SK-N-SH (cell line): ENCODE data around the gene TUBGCP6. TPM values are rescaled to one million over a fixed set of nuclear protein-coding genes. Genes with fewer than 3 reads are reported as not detected.

Experiments used
- CTCF ChIA-PET: fragments of 300-600, 350-600 bp; formaldehyde crosslinking; extraction: SDS; loops from one replicate; lab custom pipeline; 2021; lab: Yijun Ruan, JAX
- POLR2A ChIA-PET: fragments of 350-600 bp; sonication (Branson Sonifier 250); formaldehyde crosslinking; extraction: SDS; loops from one replicate; lab custom pipeline; 2020; ENCODE audit warnings: antibody characterized with exemption, inconsistent platforms; lab: Yijun Ruan, JAX
- DNase-seq: peaks from one replicate; pipeline ENCODE4 v3.0.0; 2012
- H2AFZ ChIP-seq: fragments of 200-600 bp; sonication (generic); 2 replicates; pipeline ENCODE4 v1.8.1; 2016; ENCODE audit warnings: antibody characterized with exemption, mild to moderate bottlenecking, low read depth
- H3F3A ChIP-seq: fragments of 200-600 bp; sonication (generic); replicated peaks from 2 replicates; pipeline ENCODE3; 2016; ENCODE audit warnings: antibody characterized with exemption, mild to moderate bottlenecking; ENCODE audit not compliant: insufficient read depth
- H3K27ac ChIP-seq, 2 experiments: fragments of 200-500 bp in 1 of 2; fragments of 200-600 bp in 1 of 2; sonication (Bioruptor generic) in 1 of 2; sonication (generic), shearing (Covaris generic) in 1 of 2; 2 replicates each; pipeline versions ENCODE4 v1.5.1 to v1.6.1; 2014 to 2016; ENCODE audit warnings: low read depth in 2 of 2, inconsistent platforms in 1 of 2, low read length in 1 of 2, mild to moderate bottlenecking in 1 of 2, mixed read lengths in 1 of 2
- H3K27me3 ChIP-seq: fragments of 200-600 bp; sonication (generic), shearing (Covaris generic); 2 replicates; pipeline ENCODE4 v1.6.1; 2016; ENCODE audit warnings: mixed run types; ENCODE audit not compliant: insufficient read depth
- H3K36me3 ChIP-seq, 2 experiments: fragments of 200-500 bp in 1 of 2; fragments of 200-600 bp in 1 of 2; sonication (Bioruptor generic) in 1 of 2; sonication (generic) in 1 of 2; replicated peaks in 1 of 2; 2 replicates each; pipeline versions ENCODE3 to v1.5.1; 2014 to 2016; ENCODE audit warnings: low read length in 1 of 2, mild to moderate bottlenecking in 1 of 2; ENCODE audit not compliant: insufficient read depth in 2 of 2, control insufficient read depth in 1 of 2
- H3K4me1 ChIP-seq, 2 experiments: fragments of 200-500 bp in 1 of 2; fragments of 200-600 bp in 1 of 2; sonication (Bioruptor generic) in 1 of 2; sonication (generic), shearing (Covaris generic) in 1 of 2; 2 replicates each; pipeline versions ENCODE4 v1.5.1 to v1.6.1; 2014 to 2016; ENCODE audit warnings: low read depth in 1 of 2, low read length in 1 of 2, mixed run types in 1 of 2; ENCODE audit not compliant: insufficient read depth in 2 of 2, control insufficient read depth in 1 of 2
- H3K4me2 ChIP-seq: fragments of 200-600 bp; sonication (generic), shearing (Covaris generic); 2 replicates; pipeline ENCODE4 v1.6.1; 2017; ENCODE audit warnings: mixed run types
- H3K4me3 ChIP-seq, 2 experiments: fragments of 200-500 bp in 1 of 2; fragments of 200-600 bp in 1 of 2; sonication (Bioruptor generic) in 1 of 2; sonication (generic), shearing (Covaris generic) in 1 of 2; 2 replicates each; pipeline versions ENCODE4 v1.5.1 to v1.8.1; 2014 to 2016; ENCODE audit warnings: low read depth in 2 of 2, inconsistent platforms in 1 of 2, low read length in 1 of 2, mild to moderate bottlenecking in 1 of 2, mixed read lengths in 1 of 2, moderate library complexity in 1 of 2
- H3K79me2 ChIP-seq: fragments of 200-600 bp; sonication (generic); 2 replicates; pipeline ENCODE4 v1.8.1; 2017; ENCODE audit warnings: mild to moderate bottlenecking; ENCODE audit not compliant: insufficient read depth
- H3K9ac ChIP-seq: fragments of 200-600 bp; sonication (generic); 2 replicates; pipeline ENCODE4 v1.6.1; 2017; ENCODE audit warnings: mixed run types
- H3K9me2 ChIP-seq: fragments of 200-600 bp; sonication (generic); 2 replicates; pipeline ENCODE4 v1.6.1; 2017; ENCODE audit warnings: mixed run types
- H3K9me3 ChIP-seq: fragments of 200-600 bp; sonication (generic); 2 replicates; pipeline ENCODE4 v1.6.1; 2017; ENCODE audit warnings: mixed run types, mild to moderate bottlenecking, moderate library complexity
- H4K20me1 ChIP-seq: fragments of 200-600 bp; sonication (generic); 2 replicates; pipeline ENCODE4 v1.6.1; 2017; ENCODE audit warnings: mild to moderate bottlenecking, mixed run types; ENCODE audit not compliant: insufficient read depth
- CTCF ChIP-seq: fragments of 200-600 bp; sonication (generic); IDR thresholded peaks from 2 replicates; pipeline ENCODE4 v1.6.1; 2017; ENCODE audit warnings: antibody characterized with exemption, mild to moderate bottlenecking, moderate library complexity
- EP300 ChIP-seq, 2 experiments: IDR thresholded peaks; 2 replicates each; pipeline versions ENCODE4 v1.4.0 to v1.6.1; 2012; ENCODE audit warnings: borderline replicate concordance in 1 of 2, low read depth in 1 of 2, low read length in 1 of 2
- FOXJ3 ChIP-seq: sonication (generic); formaldehyde crosslinking; IDR thresholded peaks from 2 replicates; pipeline ENCODE4 v1.5.1; 2020; ENCODE audit warnings: mild to moderate bottlenecking, missing genetic modification reagents
- FOXM1 ChIP-seq: IDR thresholded peaks from 2 replicates; pipeline ENCODE4 v1.4.0; 2012; ENCODE audit warnings: low read depth, mild to moderate bottlenecking
- GABPA ChIP-seq: IDR thresholded peaks from 2 replicates; pipeline ENCODE4 v1.4.0; 2012; ENCODE audit warnings: low read depth, mild to moderate bottlenecking
- MXI1 ChIP-seq: IDR thresholded peaks from 2 replicates; pipeline ENCODE4 v1.6.1; 2012; ENCODE audit warnings: mild to moderate bottlenecking, low read depth, low read length, improper control_type of control experiment
- NFIC ChIP-seq: IDR thresholded peaks from 2 replicates; pipeline ENCODE4 v1.4.0; 2012; ENCODE audit warnings: borderline replicate concordance
- NRF1 ChIP-seq: IDR thresholded peaks from 2 replicates; pipeline ENCODE4 v1.6.1; 2012; ENCODE audit warnings: low read depth, mild to moderate bottlenecking, low read length
- POLR2AphosphoS5 ChIP-seq: IDR thresholded peaks from 2 replicates; pipeline ENCODE4 v1.6.1; 2012; ENCODE audit warnings: low read depth, low read length
- RAD21 ChIP-seq: IDR thresholded peaks from 2 replicates; pipeline ENCODE4 v1.6.1; 2012; ENCODE audit warnings: mild to moderate bottlenecking, low read length
- RFX5 ChIP-seq: IDR thresholded peaks from 2 replicates; pipeline ENCODE4 v1.6.1; 2012; ENCODE audit warnings: mild to moderate bottlenecking, improper control_type of control experiment, low read length
- RXRA ChIP-seq: IDR thresholded peaks from 2 replicates; pipeline ENCODE4 v1.4.0; 2012; ENCODE audit warnings: low read depth, mild to moderate bottlenecking, borderline replicate concordance
- USF2 ChIP-seq: fragments of 150-350 bp; IDR thresholded peaks from 2 replicates; pipeline ENCODE4 v1.6.1; 2017; ENCODE audit warnings: antibody characterized with exemption, low read length, low read depth, borderline replicate concordance
- ZBTB33 ChIP-seq: IDR thresholded peaks from 2 replicates; pipeline ENCODE4 v1.4.0; 2012; ENCODE audit warnings: low read depth, borderline replicate concordance
- WGBS: methylation state at CpG from one replicate; pipeline ENCODE4 v1.1.6; 2017; ENCODE audit warnings: low lambda C conversion rate; 5-methylcytosine and 5-hydroxymethylcytosine counted together
- polyA plus RNA-seq, 3 experiments: library from polyadenylated mRNA; depleted of rRNA; stranded (reverse); fragments of >200 nt; gene quantifications; 2 replicates each; pipeline ENCODE4 v1.2.3, GENCODE V29; 2012

TUBGCP6 gene
- polyA plus RNA-seq, 1 of the 3 experiments (the other 2 are of a cell fraction) = 40.4 TPM

GRCh38 chr22:50190182-50190940 lies 54.5 kb downstream of the TUBGCP6 start:
- peaks cover 0 to 31% of the 10 kb centered on the region in 2 experiments for H3K36me3 ChIP-seq
- TF ChIP-seq GABPA (no peak), POLR2AphosphoS5 (no peak), USF2 (no peak), FOXM1 (no peak), ZBTB33 (no peak), RAD21 (no peak), NRF1 (no peak), RFX5 (no peak), EP300 (IDR thresholded peaks at IDR 0.05; ENCODE audit: borderline replicate concordance in 1 of 2, low read depth in 1 of 2, low read length in 1 of 2) (no peak), FOXJ3 (0 out of 2 replicates have a peak, but pooled peaks have one; percentile 16), CTCF (peak; percentile 32; the same call in 1 of the 2 replicates), RXRA (no peak), MXI1 (peak; percentile 60; the same call in 1 of the 2 replicates), NFIC (peak; percentile 27; the same call in 1 of the 2 replicates)
- no peaks in the 10 kb centered on the region for H3F3A ChIP-seq
- no peaks in the 10 kb centered on the region for H3K9me3 ChIP-seq
- no peak overlapping the region for H3K4me3 ChIP-seq
- peak; percentile 91 for DNase-seq
- peaks cover 67% of the 10 kb centered on the region for H3K79me2 ChIP-seq
- H3K27ac ChIP-seq = peak overlapping the region in 1 of 2 experiments; percentile 65; a peak in 2 of 4 replicates
- ChIA-PET POLR2A (no interaction called here), CTCF (interaction anchor here (0.6 to 3.8 kb wide), 14 partner anchors 9 to 476 kb away, joined by 3 to 16 read pairs (median 4); partner anchors contain the start of gene SELENOO)
- peaks cover 4 to 42% of the 10 kb centered on the region in 2 experiments; a peak in 2 of 4 replicates for H3K4me1 ChIP-seq
- no peak overlapping the region for H3K4me2 ChIP-seq
- 80% methylated on average over 14 of the region's 43 CpGs for WGBS
- H2AFZ ChIP-seq = no peak overlapping the region
- H3K9me2 ChIP-seq = no peaks in the 10 kb centered on the region
- H4K20me1 ChIP-seq = 0 out of 2 replicates have a peak, but pooled peaks cover 23% of the 10 kb centered on the region
- H3K9ac ChIP-seq = no peak overlapping the region
- no peaks in the 10 kb centered on the region for H3K27me3 ChIP-seq
